Type B pancreatic cell (in vitro differentiated cells): Measurements from ENCODE around the gene TEAD3. TPM values are rescaled to one million over a fixed set of nuclear protein-coding genes. Genes with fewer than 3 reads are reported as not detected.
"Not testable (repeated sequence)": the region's sequence is repeated elsewhere in the genome, so short reads cannot be mapped to it uniquely, and the experiment has no call there.

Experiments used
- DNase-seq: peaks from one replicate; pipeline ENCODE4 v3.0.0; 2021; ENCODE audit warnings: mixed read lengths; ENCODE audit not compliant: unreplicated experiment; ENCODE audit errors: extremely low spot score
- H3K27ac Mint-ChIP-seq: 2 replicates; pipeline ENCODE4 v1.8.0; 2021; ENCODE audit warnings: mild to moderate bottlenecking, mixed read lengths
- H3K27me3 Mint-ChIP-seq: 2 replicates; pipeline ENCODE4 v1.8.0; 2021; ENCODE audit warnings: mixed read lengths
- H3K36me3 Mint-ChIP-seq: 2 replicates; pipeline ENCODE4 v1.8.0; 2021; ENCODE audit warnings: mixed read lengths
- H3K4me1 Mint-ChIP-seq: one replicate; pipeline ENCODE4 v1.8.0; 2021; ENCODE audit warnings: mixed read lengths; ENCODE audit not compliant: unreplicated experiment
- H3K4me3 Mint-ChIP-seq: 2 replicates; pipeline ENCODE4 v1.8.0; 2021; ENCODE audit warnings: mild to moderate bottlenecking, mixed read lengths
- H3K9me3 Mint-ChIP-seq: 2 replicates; pipeline ENCODE4 v1.8.0; 2021; ENCODE audit warnings: mixed read lengths
- total RNA-seq: library from RNA; stranded (reverse); gene quantifications from 2 replicates; pipeline ENCODE4 v1.2.1, GENCODE V29; 2021; ENCODE audit warnings: low replicate concordance
- TF ChIP-seq, protein P1 (sequence below): fragments of 200-600 bp; sonication (generic); conservative IDR thresholded peaks from 2 replicates; pipeline ENCODE4 v1.5.0; 2021; ENCODE audit warnings: antibody characterized with exemption, mild to moderate bottlenecking

Gene TEAD3
- total RNA-seq, 1 donor from 2014 or later = 49.8 TPM

- Mint-ChIP-seq H3K4me1 (no peaks in the 10 kb centered on the region), H3K27ac (no peak overlapping the region), H3K9me3 (no peaks in the 10 kb centered on the region), H3K4me3 (no peak overlapping the region), H3K27me3 (no peaks in the 10 kb centered on the region), H3K36me3 (no peaks in the 10 kb centered on the region)
- DNase-seq = no peak
- TF ChIP-seq, protein P1, sequence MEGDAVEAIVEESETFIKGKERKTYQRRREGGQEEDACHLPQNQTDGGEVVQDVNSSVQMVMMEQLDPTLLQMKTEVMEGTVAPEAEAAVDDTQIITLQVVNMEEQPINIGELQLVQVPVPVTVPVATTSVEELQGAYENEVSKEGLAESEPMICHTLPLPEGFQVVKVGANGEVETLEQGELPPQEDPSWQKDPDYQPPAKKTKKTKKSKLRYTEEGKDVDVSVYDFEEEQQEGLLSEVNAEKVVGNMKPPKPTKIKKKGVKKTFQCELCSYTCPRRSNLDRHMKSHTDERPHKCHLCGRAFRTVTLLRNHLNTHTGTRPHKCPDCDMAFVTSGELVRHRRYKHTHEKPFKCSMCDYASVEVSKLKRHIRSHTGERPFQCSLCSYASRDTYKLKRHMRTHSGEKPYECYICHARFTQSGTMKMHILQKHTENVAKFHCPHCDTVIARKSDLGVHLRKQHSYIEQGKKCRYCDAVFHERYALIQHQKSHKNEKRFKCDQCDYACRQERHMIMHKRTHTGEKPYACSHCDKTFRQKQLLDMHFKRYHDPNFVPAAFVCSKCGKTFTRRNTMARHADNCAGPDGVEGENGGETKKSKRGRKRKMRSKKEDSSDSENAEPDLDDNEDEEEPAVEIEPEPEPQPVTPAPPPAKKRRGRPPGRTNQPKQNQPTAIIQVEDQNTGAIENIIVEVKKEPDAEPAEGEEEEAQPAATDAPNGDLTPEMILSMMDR = no peak
These were observed 55.2 kb downstream of the TEAD3 start for GRCh38 chr6:35441642-35442041.

GRCh38 chr6:35441205-35441604, 55.7 kb downstream of the TEAD3 start:
- H3K4me3 Mint-ChIP-seq = no peak overlapping the region
- no peaks in the 10 kb centered on the region for H3K9me3 Mint-ChIP-seq
- no peaks in the 10 kb centered on the region for H3K4me1 Mint-ChIP-seq
- TF ChIP-seq, protein P1 = no peak
- no peaks in the 10 kb centered on the region for H3K36me3 Mint-ChIP-seq
- DNase-seq = no peak
- no peak overlapping the region for H3K27ac Mint-ChIP-seq
- H3K27me3 Mint-ChIP-seq = no peaks in the 10 kb centered on the region

GRCh38 chr6:35439308-35439707, 57.6 kb downstream of the TEAD3 start:
- H3K36me3 Mint-ChIP-seq = no peaks in the 10 kb centered on the region
- no peak for DNase-seq
- no peak overlapping the region for H3K27ac Mint-ChIP-seq
- TF ChIP-seq, protein P1 = no peak
- no peak overlapping the region for H3K4me3 Mint-ChIP-seq
- H3K9me3 Mint-ChIP-seq = no peaks in the 10 kb centered on the region
- H3K4me1 Mint-ChIP-seq = no peaks in the 10 kb centered on the region
- no peaks in the 10 kb centered on the region for H3K27me3 Mint-ChIP-seq

DNA sequence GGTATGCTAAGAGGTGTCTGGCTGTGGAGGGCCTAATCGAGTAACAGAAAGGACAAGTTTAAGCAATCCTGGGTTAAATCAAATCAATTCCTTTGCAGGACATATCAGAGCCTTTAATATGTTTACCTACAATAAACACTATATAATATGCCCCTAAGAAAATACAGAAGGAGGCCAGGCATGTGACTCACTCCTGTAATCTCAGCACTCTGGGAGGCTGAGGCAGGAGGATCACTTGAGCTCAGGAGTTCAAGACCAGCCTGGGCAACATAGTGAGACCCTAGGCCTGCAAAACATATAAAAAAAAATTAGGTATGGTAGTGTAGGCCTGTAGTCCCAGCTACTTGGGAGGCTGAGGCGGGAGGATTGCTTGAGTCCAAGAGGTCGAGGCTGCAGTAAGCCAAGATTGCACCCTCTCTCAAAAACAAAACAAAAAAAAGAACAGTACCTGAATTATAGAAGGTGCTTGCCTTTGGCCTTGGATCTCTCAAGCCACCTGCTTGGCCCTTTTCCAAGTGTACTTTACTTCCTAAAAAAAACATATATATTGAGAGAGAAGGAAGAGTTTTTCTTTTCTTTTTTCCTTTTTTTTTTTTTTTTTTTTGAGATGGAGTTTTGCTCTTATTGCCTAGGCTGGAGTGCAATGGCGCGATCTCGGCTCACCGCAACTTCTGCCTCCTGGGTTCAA, 58.4 kb downstream of the TEAD3 start:
- H3K27me3 Mint-ChIP-seq, H3K9me3 Mint-ChIP-seq, H3K4me1 Mint-ChIP-seq, DNase-seq, H3K27ac Mint-ChIP-seq, H3K4me3 Mint-ChIP-seq, H3K36me3 Mint-ChIP-seq: not testable (repeated sequence)

GRCh38 chr6:35436071-35436857, 60.6 kb downstream of the TEAD3 start:
- Mint-ChIP-seq H3K27ac (no peak overlapping the region), H3K4me1 (no peaks in the 10 kb centered on the region), H3K36me3 (no peaks in the 10 kb centered on the region), H3K4me3 (no peak overlapping the region), H3K9me3 (no peaks in the 10 kb centered on the region), H3K27me3 (no peaks in the 10 kb centered on the region)
- DNase-seq = no peak
- TF ChIP-seq, protein P1 = no peak
